Activated CD4-positive, alpha-beta memory T cell treated with anti-CD3 and anti-CD28 coated beads for 36 hours (primary cell): Measurements from ENCODE around the gene KCNE3. TPM values are rescaled to one million over a fixed set of nuclear protein-coding genes. Genes with fewer than 3 reads are reported as not detected.

Experiments
- CTCF ChIA-PET: fragments of 350-600 bp; sonication (Branson Sonifier 250); formaldehyde crosslinking; loops from one replicate; lab custom pipeline; 2021; ENCODE audit warnings: antibody characterized with exemption, inconsistent platforms; lab: Charles Lee
- POLR2A ChIA-PET: fragments of 350-600 bp; sonication (Branson Sonifier 250); formaldehyde crosslinking; loops from one replicate; lab custom pipeline; 2021; ENCODE audit warnings: antibody characterized with exemption; lab: Charles Lee
- DNase-seq: peaks from one replicate; pipeline ENCODE4 v3.0.0-alpha.2; 2020
- H3K27ac Mint-ChIP-seq: one replicate; pipeline ENCODE4 v1.8.0; 2021; ENCODE audit warnings: mixed read lengths
- H3K27me3 Mint-ChIP-seq: one replicate; pipeline ENCODE4 v1.8.0; 2021; ENCODE audit warnings: mixed read lengths
- H3K36me3 Mint-ChIP-seq: one replicate; pipeline ENCODE4 v1.8.0; 2021; ENCODE audit warnings: mixed read lengths
- H3K4me1 Mint-ChIP-seq: one replicate; pipeline ENCODE4 v1.8.0; 2021; ENCODE audit warnings: low read depth, mixed read lengths
- H3K4me3 Mint-ChIP-seq: one replicate; pipeline ENCODE4 v1.8.0; 2021; ENCODE audit warnings: mild to moderate bottlenecking, mixed read lengths
- H3K9me3 Mint-ChIP-seq: one replicate; pipeline ENCODE4 v1.8.0; 2021; ENCODE audit warnings: mixed read lengths
- intact Hi-C: fragments of 100-400 bp; cut with micrococcal nuclease; formaldehyde crosslinking; loops from one replicate; pipeline ENCODE4 v1.15.1; 2023
- total RNA-seq, 2 experiments: library from RNA; stranded (reverse); gene quantifications; one replicate each; pipeline ENCODE4 v1.2.3, GENCODE V29; 2021

Gene KCNE3
- total RNA-seq, 2 experiments from 2014 or later = not detected

GRCh38 chr11:74487875-74488274 is 20.5 kb upstream of the KCNE3 start:
- no peak for DNase-seq
- no peak overlapping the region for H3K27ac Mint-ChIP-seq
- no peaks in the 10 kb centered on the region for H3K27me3 Mint-ChIP-seq
- no peaks in the 10 kb centered on the region for H3K9me3 Mint-ChIP-seq
- no peaks in the 10 kb centered on the region for H3K36me3 Mint-ChIP-seq
- ChIA-PET POLR2A (no interaction called here), CTCF (no interaction called here)
- no peak overlapping the region for H3K4me3 Mint-ChIP-seq
- H3K4me1 Mint-ChIP-seq = peaks cover 13% of the 10 kb centered on the region
- intact Hi-C loops = no loop called here

GRCh38 chr11:74485868-74486267 is 18.5 kb upstream of the KCNE3 start:
- CTCF ChIA-PET = no interaction called here
- Mint-ChIP-seq H3K4me1 (no peaks in the 10 kb centered on the region), H3K27ac (no peak overlapping the region), H3K36me3 (no peaks in the 10 kb centered on the region), H3K9me3 (no peaks in the 10 kb centered on the region), H3K27me3 (no peaks in the 10 kb centered on the region), H3K4me3 (no peak overlapping the region)
- no peak for DNase-seq
- intact Hi-C loops = no loop called here
- POLR2A ChIA-PET = no interaction called here

GRCh38 chr11:74480688-74481417 is 13.5 kb upstream of the KCNE3 start:
- CTCF ChIA-PET = interaction anchor here (1.5 kb wide), 1 partner anchor 27 kb away, joined by 4 read pairs; no protein-coding TSS in a partner anchor
- Mint-ChIP-seq H3K36me3 (no peaks in the 10 kb centered on the region), H3K27ac (no peak overlapping the region), H3K9me3 (no peaks in the 10 kb centered on the region), H3K27me3 (no peaks in the 10 kb centered on the region), H3K4me1 (no peaks in the 10 kb centered on the region), H3K4me3 (no peak overlapping the region)
- DNase-seq = no peak
- intact Hi-C loops = no loop called here
- POLR2A ChIA-PET = no interaction called here

- no peaks in the 10 kb centered on the region for H3K27me3 Mint-ChIP-seq
- ChIA-PET CTCF (no interaction called here), POLR2A (no interaction called here)
- H3K27ac Mint-ChIP-seq = no peak overlapping the region
- no peaks in the 10 kb centered on the region for H3K9me3 Mint-ChIP-seq
- H3K36me3 Mint-ChIP-seq = no peaks in the 10 kb centered on the region
- DNase-seq = no peak
- H3K4me3 Mint-ChIP-seq = no peak overlapping the region
- H3K4me1 Mint-ChIP-seq = no peaks in the 10 kb centered on the region
- intact Hi-C loops = no loop called here
Measured at GRCh38 chr11:74479732-74480123, 12.4 kb upstream of the KCNE3 start.

- Mint-ChIP-seq H3K4me3 (no peak overlapping the region), H3K27me3 (no peaks in the 10 kb centered on the region), H3K4me1 (no peaks in the 10 kb centered on the region), H3K9me3 (no peaks in the 10 kb centered on the region), H3K27ac (no peak overlapping the region), H3K36me3 (no peaks in the 10 kb centered on the region)
- POLR2A ChIA-PET = no interaction called here
- no peak for DNase-seq
- CTCF ChIA-PET = no interaction called here
- intact Hi-C loops = no loop called here
Measured at GRCh38 chr11:74478877-74479731, 11.8 kb upstream of the KCNE3 start.

GRCh38 chr11:74476536-74476935 is 9.2 kb upstream of the KCNE3 start:
- peaks cover 5% of the 10 kb centered on the region for H3K27me3 Mint-ChIP-seq
- intact Hi-C loops = no loop called here
- H3K4me1 Mint-ChIP-seq = no peaks in the 10 kb centered on the region
- ChIA-PET POLR2A (no interaction called here), CTCF (interaction anchor here (1.5 kb wide), 1 partner anchor 17 kb away, joined by 5 read pairs; the partner anchor contains the start of gene LIPT2)
- no peak for DNase-seq
- no peaks in the 10 kb centered on the region for H3K9me3 Mint-ChIP-seq
- no peak overlapping the region for H3K27ac Mint-ChIP-seq
- H3K36me3 Mint-ChIP-seq = no peaks in the 10 kb centered on the region
- H3K4me3 Mint-ChIP-seq = no peak overlapping the region

- ChIA-PET POLR2A (no interaction called here), CTCF (interaction anchor here (1.0 kb wide), 1 partner anchor 21 kb away, joined by 3 read pairs; no protein-coding TSS in a partner anchor)
- H3K27me3 Mint-ChIP-seq = peaks cover 5% of the 10 kb centered on the region
- H3K36me3 Mint-ChIP-seq = no peaks in the 10 kb centered on the region
- no peak overlapping the region for H3K4me3 Mint-ChIP-seq
- no peaks in the 10 kb centered on the region for H3K4me1 Mint-ChIP-seq
- DNase-seq = no peak
- H3K9me3 Mint-ChIP-seq = no peaks in the 10 kb centered on the region
- intact Hi-C loops = no loop called here
- no peak overlapping the region for H3K27ac Mint-ChIP-seq
Measured at GRCh38 chr11:74474316-74474715, 7.0 kb upstream of the KCNE3 start.

- Mint-ChIP-seq H3K4me3 (no peak overlapping the region), H3K27me3 (peaks cover 7% of the 10 kb centered on the region), H3K36me3 (no peaks in the 10 kb centered on the region), H3K9me3 (no peaks in the 10 kb centered on the region), H3K4me1 (no peaks in the 10 kb centered on the region), H3K27ac (no peak overlapping the region)
- no peak for DNase-seq
- ChIA-PET CTCF (no interaction called here), POLR2A (no interaction called here)
- intact Hi-C loops = no loop called here
Measured at GRCh38 chr11:74473382-74474173, 6.2 kb upstream of the KCNE3 start.

- POLR2A ChIA-PET = no interaction called here
- CTCF ChIA-PET = no interaction called here
- H3K27ac Mint-ChIP-seq = no peak overlapping the region
- no peak overlapping the region for H3K4me3 Mint-ChIP-seq
- H3K9me3 Mint-ChIP-seq = no peaks in the 10 kb centered on the region
- intact Hi-C loops = no loop called here
- peaks cover 18% of the 10 kb centered on the region for H3K27me3 Mint-ChIP-seq
- DNase-seq = no peak
- peaks cover 6% of the 10 kb centered on the region for H3K4me1 Mint-ChIP-seq
- H3K36me3 Mint-ChIP-seq = no peaks in the 10 kb centered on the region
Measured at GRCh38 chr11:74471668-74472429, 4.5 kb upstream of the KCNE3 start.

GRCh38 chr11:74471037-74471436 is 3.7 kb upstream of the KCNE3 start:
- DNase-seq = no peak
- H3K27ac Mint-ChIP-seq = no peak overlapping the region
- H3K9me3 Mint-ChIP-seq = no peaks in the 10 kb centered on the region
- peaks cover 6% of the 10 kb centered on the region for H3K4me1 Mint-ChIP-seq
- ChIA-PET POLR2A (no interaction called here), CTCF (interaction anchor here (0.9 kb wide), 1 partner anchor 82 kb away, joined by 3 read pairs; no protein-coding TSS in a partner anchor)
- intact Hi-C loops = no loop called here
- H3K4me3 Mint-ChIP-seq = no peak overlapping the region
- H3K27me3 Mint-ChIP-seq = peaks cover 27% of the 10 kb centered on the region
- no peaks in the 10 kb centered on the region for H3K36me3 Mint-ChIP-seq

- Mint-ChIP-seq H3K27me3 (peaks cover 32% of the 10 kb centered on the region), H3K27ac (no peak overlapping the region), H3K4me3 (no peak overlapping the region), H3K36me3 (no peaks in the 10 kb centered on the region), H3K9me3 (no peaks in the 10 kb centered on the region), H3K4me1 (peaks cover 6% of the 10 kb centered on the region)
- POLR2A ChIA-PET = no interaction called here
- no peak for DNase-seq
- intact Hi-C loops = no loop called here
- CTCF ChIA-PET = interaction anchor here (0.7 to 1.2 kb wide), 3 partner anchors 17 to 101 kb away, joined by 3 read pairs; no protein-coding TSS in a partner anchor
Measured at GRCh38 chr11:74470526-74470925, 3.2 kb upstream of the KCNE3 start.
